Measurements from ENCODE around the gene SLC35A5.

GRCh38 chr3:112602217-112602838 lies 40.5 kb downstream of the SLC35A5 start:
- TF ChIP-seq PPARA (CRISPR knock-in tag; IDR thresholded peaks at IDR 0.05; ENCODE audit: borderline replicate concordance) (no peak), ISL1 (CRISPR knock-in tag; IDR thresholded peaks at IDR 0.05) (no peak), ZFP30 (CRISPR knock-in tag; IDR thresholded peaks at IDR 0.05) (no peak), ESRRG (CRISPR knock-in tag; IDR thresholded peaks at IDR 0.05) (no peak), ZNF8 (CRISPR knock-in tag; IDR thresholded peaks at IDR 0.05) (no peak), ZNF70 (CRISPR knock-in tag; IDR thresholded peaks at IDR 0.05) (no peak), PATZ1 (CRISPR knock-in tag; IDR thresholded peaks at IDR 0.05; ENCODE audit: borderline replicate concordance) (no peak), OSR1 (CRISPR knock-in tag; IDR thresholded peaks at IDR 0.05) (no peak), RARB (CRISPR knock-in tag; IDR thresholded peaks at IDR 0.05) (no peak), GLIS3 (CRISPR knock-in tag; IDR thresholded peaks at IDR 0.05) (no peak), ZFP3 (CRISPR knock-in tag; IDR thresholded peaks at IDR 0.05) (no peak)
- TF ChIP-seq, protein P1, sequence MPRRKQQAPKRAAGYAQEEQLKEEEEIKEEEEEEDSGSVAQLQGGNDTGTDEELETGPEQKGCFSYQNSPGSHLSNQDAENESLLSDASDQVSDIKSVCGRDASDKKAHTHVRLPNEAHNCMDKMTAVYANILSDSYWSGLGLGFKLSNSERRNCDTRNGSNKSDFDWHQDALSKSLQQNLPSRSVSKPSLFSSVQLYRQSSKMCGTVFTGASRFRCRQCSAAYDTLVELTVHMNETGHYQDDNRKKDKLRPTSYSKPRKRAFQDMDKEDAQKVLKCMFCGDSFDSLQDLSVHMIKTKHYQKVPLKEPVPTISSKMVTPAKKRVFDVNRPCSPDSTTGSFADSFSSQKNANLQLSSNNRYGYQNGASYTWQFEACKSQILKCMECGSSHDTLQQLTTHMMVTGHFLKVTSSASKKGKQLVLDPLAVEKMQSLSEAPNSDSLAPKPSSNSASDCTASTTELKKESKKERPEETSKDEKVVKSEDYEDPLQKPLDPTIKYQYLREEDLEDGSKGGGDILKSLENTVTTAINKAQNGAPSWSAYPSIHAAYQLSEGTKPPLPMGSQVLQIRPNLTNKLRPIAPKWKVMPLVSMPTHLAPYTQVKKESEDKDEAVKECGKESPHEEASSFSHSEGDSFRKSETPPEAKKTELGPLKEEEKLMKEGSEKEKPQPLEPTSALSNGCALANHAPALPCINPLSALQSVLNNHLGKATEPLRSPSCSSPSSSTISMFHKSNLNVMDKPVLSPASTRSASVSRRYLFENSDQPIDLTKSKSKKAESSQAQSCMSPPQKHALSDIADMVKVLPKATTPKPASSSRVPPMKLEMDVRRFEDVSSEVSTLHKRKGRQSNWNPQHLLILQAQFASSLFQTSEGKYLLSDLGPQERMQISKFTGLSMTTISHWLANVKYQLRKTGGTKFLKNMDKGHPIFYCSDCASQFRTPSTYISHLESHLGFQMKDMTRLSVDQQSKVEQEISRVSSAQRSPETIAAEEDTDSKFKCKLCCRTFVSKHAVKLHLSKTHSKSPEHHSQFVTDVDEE (CRISPR knock-in tag; IDR thresholded peaks at IDR 0.05), result no peak
- TF ChIP-seq, protein P2, sequence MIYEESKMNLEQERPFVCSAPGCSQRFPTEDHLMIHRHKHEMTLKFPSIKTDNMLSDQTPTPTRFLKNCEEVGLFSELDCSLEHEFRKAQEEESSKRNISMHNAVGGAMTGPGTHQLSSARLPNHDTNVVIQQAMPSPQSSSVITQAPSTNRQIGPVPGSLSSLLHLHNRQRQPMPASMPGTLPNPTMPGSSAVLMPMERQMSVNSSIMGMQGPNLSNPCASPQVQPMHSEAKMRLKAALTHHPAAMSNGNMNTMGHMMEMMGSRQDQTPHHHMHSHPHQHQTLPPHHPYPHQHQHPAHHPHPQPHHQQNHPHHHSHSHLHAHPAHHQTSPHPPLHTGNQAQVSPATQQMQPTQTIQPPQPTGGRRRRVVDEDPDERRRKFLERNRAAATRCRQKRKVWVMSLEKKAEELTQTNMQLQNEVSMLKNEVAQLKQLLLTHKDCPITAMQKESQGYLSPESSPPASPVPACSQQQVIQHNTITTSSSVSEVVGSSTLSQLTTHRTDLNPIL (CRISPR knock-in tag; IDR thresholded peaks at IDR 0.05; ENCODE audit: low read depth), result no peak

All from SK-N-SH treated with all-trans-retinoic acid at 6 μM for 48 hours (cell line).